Heart left ventricle (tissue), 16 donors: Measurements from ENCODE around the gene SOCS3. TPM values are rescaled to one million over a fixed set of nuclear protein-coding genes. Genes with fewer than 3 reads are reported as not detected.

Source experiments
- ATAC-seq, 4 donors: fragments of 200-7000 bp; cut with Tn5 transposase; one replicate each; pipeline ENCODE4 v1.9.1; 2020 to 2022; ENCODE audit warnings: moderate library complexity in 4 of 4, mild to moderate bottlenecking in 3 of 4, moderate number of reproducible peaks in 1 of 4
- DNase-seq, 5 donors: peaks; one replicate each; pipeline ENCODE4 v3.0.0-alpha.2; 2020
- H3K27ac ChIP-seq, 12 donors: fragments of 200-600 bp; sonication (generic) in 4 of 12; one replicate each; pipeline versions ENCODE4 v1.5.0 to v1.8.0; 2016 to 2022; ENCODE audit warnings: mild to moderate bottlenecking in 2 of 12
- H3K27me3 ChIP-seq, 9 donors: fragments of 200-600 bp; sonication (generic) in 2 of 9; one replicate each; pipeline versions ENCODE4 v1.5.1 to v1.8.0; 2016 to 2022; ENCODE audit warnings: mild to moderate bottlenecking in 3 of 9
- H3K36me3 ChIP-seq, 9 donors: fragments of 200-600 bp; sonication (generic) in 2 of 9; one replicate each; pipeline versions ENCODE4 v1.5.0 to v1.8.0; 2018 to 2022; ENCODE audit warnings: mild to moderate bottlenecking in 2 of 9
- H3K4me1 ChIP-seq, 12 donors: fragments of 200-600 bp; sonication (generic) in 4 of 12; one replicate each; pipeline versions ENCODE4 v1.5.0 to v1.8.0; 2016 to 2022; ENCODE audit warnings: mild to moderate bottlenecking in 3 of 12
- H3K4me3 ChIP-seq, 12 donors: fragments of 200-600 bp; sonication (generic) in 4 of 12; one replicate each; pipeline versions ENCODE4 v1.5.0 to v1.8.0; 2017 to 2022; ENCODE audit warnings: mild to moderate bottlenecking in 9 of 12, moderate library complexity in 4 of 12
- H3K9me3 ChIP-seq, 12 donors: fragments of 200-600 bp; sonication (generic) in 4 of 12; one replicate each; pipeline versions ENCODE4 v1.5.0 to v1.8.0; 2016 to 2022; ENCODE audit warnings: mild to moderate bottlenecking in 1 of 12
- CTCF ChIP-seq, 12 donors: fragments of 200-600 bp; sonication (generic) in 4 of 12; IDR thresholded peaks; one replicate each; pipeline versions ENCODE4 v1.5.0 to v1.8.0; 2018 to 2022; ENCODE audit warnings: antibody characterized with exemption in 12 of 12, mild to moderate bottlenecking in 5 of 12
- POLR2A ChIP-seq, 2 donors: fragments of 450-650 bp; IDR thresholded peaks; one replicate each; pipeline ENCODE4 v1.6.1; 2017; ENCODE audit warnings: antibody characterized with exemption in 2 of 2, mild to moderate bottlenecking in 2 of 2, moderate library complexity in 2 of 2
- WGBS, 4 donors: extraction: QIAGEN DNeasy Blood & Tissue Kit in 2 of 4; methylation state at CpG; one replicate each; pipeline versions ENCODE4 v1.1.5 to v1.1.7; 2013 to 2018; 5-methylcytosine and 5-hydroxymethylcytosine counted together
- intact Hi-C, 10 donors: fragments of 100-400 bp; cut with DNase I; formaldehyde crosslinking; loops; one replicate each; pipeline versions ENCODE4 v1.11.1 to v1.14.2; 2022
- polyA plus RNA-seq, 2 donors: library from polyadenylated mRNA; stranded (reverse); fragments of 200-250 nt; gene quantifications; one replicate each; pipeline ENCODE4 v1.2.3, GENCODE V29; 2013
- total RNA-seq, 9 donors: library from RNA; depleted of rRNA in 2 of 9; stranded (reverse); fragments of >200 nt in 2 of 9; fragmentation: NEBNext Ultra II Directional in 3 of 9; extraction: Animal tissue kit (Norgen Biotek cat#: 25700) in 3 of 9; gene quantifications; one replicate each; pipeline versions ENCODE4 v1.1.0 to v1.2.4, GENCODE V29; 2016 to 2023
- donor health status: ischemic (EF 13 %, LVEDD 7.1; RV severe dilation, severe dysfunction).
- donor health status: healthy with polysubstance abuse.
- donor health status: DM: no; HTN: yes; CAD: no.
- donor health status: DM: no; HTN: no; CAD: no.
- donor health status: ischemic (EF 25% LVEDD 6.9; RV normal size, moderate dysfunction).
- donor health status: ischemic (EF 25% LVEDD 5.7; RV mildly dilated, moderate dysfunction).
- donor health status: healthy.
- donor health status: DM: yes; HTN: yes; CAD: no.
- donor health status: ischemic (EF 35%, LVEDD 5.7; RV mildly dilated, moderate dysfunction).
- donor health status: nonischemic (EF 11% LVEDD 7.7; RV severe dilation, severe dysfunction).
- donor health status: DM: yes; HTN: yes; CAD: no.
- donor health status: PGD.
- donor health status: ischemic (EF 29% LVEDD 5.4; RV normal size, mild dysfunction).
- donor health status: nonischemic (EF 23%, LVEDD 6.1; RV moderate dilation, normal function).

The SOCS3 gene
- total and polyA plus RNA-seq, 11 donors, result 4.6 to 134 (median 15.9) TPM

GRCh38 chr17:78355045-78355641, 4.7 kb downstream of the SOCS3 start:
- intact Hi-C loops, result loop anchor here in 3 of 10 donors (5.0 kb wide), 2 partner anchors 33 to 63 kb away; no protein-coding TSS in a partner anchor
- H3K36me3 ChIP-seq, result peaks cover 0 to 40% (median 16%) of the 10 kb centered on the region in 9 donors
- peak overlapping the region in 5 of 12 donors; percentile 20 to 100 (median 67) for H3K27ac ChIP-seq
- TF ChIP-seq POLR2A (IDR thresholded peaks at IDR 0.05) (no peak), CTCF (IDR thresholded peaks at IDR 0.05) (no peak)
- peaks cover 14 to 82% (median 61%) of the 10 kb centered on the region in 12 donors for H3K4me1 ChIP-seq
- ATAC-seq (no peak), DNase-seq (no peak)
- H3K9me3 ChIP-seq, result no peaks in the 10 kb centered on the region
- WGBS, 4 donors, result 83 to 93% (median 85%) methylated on average over 9 of the region's 9 CpGs
- no peaks in the 10 kb centered on the region for H3K27me3 ChIP-seq
- peak overlapping the region in 1 of 12 donors; percentile 90 for H3K4me3 ChIP-seq

- ATAC-seq (no peak), DNase-seq (no peak)
- no peaks in the 10 kb centered on the region for H3K27me3 ChIP-seq
- intact Hi-C loops, result no loop called here
- H3K4me1 ChIP-seq, result peaks cover 14 to 93% (median 61%) of the 10 kb centered on the region in 12 donors
- peak overlapping the region in 4 of 12 donors; percentile 45 to 62 (median 58) for H3K4me3 ChIP-seq
- H3K9me3 ChIP-seq, result no peaks in the 10 kb centered on the region
- peaks cover 0 to 38% (median 16%) of the 10 kb centered on the region in 9 donors for H3K36me3 ChIP-seq
- TF ChIP-seq CTCF (IDR thresholded peaks at IDR 0.05) (no peak), POLR2A (IDR thresholded peaks at IDR 0.05) (no peak)
- WGBS, 4 donors, result 92 to 96% (median 93%) methylated on average over 8 of the region's 8 CpGs
- peak overlapping the region in 11 of 12 donors; percentile 66 to 100 (median 91) for H3K27ac ChIP-seq
These were observed 6.0 kb downstream of the SOCS3 start for GRCh38 chr17:78353834-78354233.

- H3K9me3 ChIP-seq, result no peaks in the 10 kb centered on the region
- H3K36me3 ChIP-seq, result peaks cover 0 to 15% (median 3%) of the 10 kb centered on the region in 9 donors
- peaks cover 14 to 78% (median 41%) of the 10 kb centered on the region in 12 donors for H3K4me1 ChIP-seq
- peak; percentile 69 to 80 (median 77) for ATAC-seq
- peak overlapping the region in 1 of 12 donors; percentile 59 for H3K4me3 ChIP-seq
- intact Hi-C loops, result no loop called here
- no peaks in the 10 kb centered on the region for H3K27me3 ChIP-seq
- H3K27ac ChIP-seq, result peak overlapping the region; percentile 39 to 100 (median 90)
- peak; percentile 89 to 97 (median 94) for DNase-seq
- 42 to 58% (median 48%) methylated on average over 16 of the region's 16 CpGs for WGBS, 4 donors
- no peak for TF ChIP-seq POLR2A (IDR thresholded peaks at IDR 0.05)
- peak in 2 of 12 donors; percentile 4 to 20 for TF ChIP-seq CTCF (IDR thresholded peaks at IDR 0.05)
These were observed 8.3 kb downstream of the SOCS3 start for GRCh38 chr17:78351449-78352006.

- peaks cover 14 to 70% (median 37%) of the 10 kb centered on the region in 12 donors for H3K4me1 ChIP-seq
- H3K27me3 ChIP-seq, result no peaks in the 10 kb centered on the region
- H3K27ac ChIP-seq, result peak overlapping the region in 2 of 12 donors; percentile 93 to 100
- no peak overlapping the region for H3K4me3 ChIP-seq
- 72 to 81% (median 78%) methylated on average over 4 of the region's 4 CpGs for WGBS, 4 donors
- no peaks in the 10 kb centered on the region for H3K36me3 ChIP-seq
- no peaks in the 10 kb centered on the region for H3K9me3 ChIP-seq
- intact Hi-C loops, result loop anchor here in 1 of 10 donors (10.0 kb wide), 1 partner anchor 55 kb away; no protein-coding TSS in a partner anchor
- DNase-seq, result no peak
- ATAC-seq, result no peak
- TF ChIP-seq CTCF (IDR thresholded peaks at IDR 0.05), result no peak
- TF ChIP-seq POLR2A (IDR thresholded peaks at IDR 0.05), result no peak
These were observed 9.8 kb downstream of the SOCS3 start for GRCh38 chr17:78349891-78350642.
